Prostate gland (tissue), 2 donors: ENCODE results near the gene FHIT. TPM values are rescaled to one million over a fixed set of nuclear protein-coding genes. Genes with fewer than 3 reads are reported as not detected.

Experiments
- DNase-seq: peaks from one replicate; pipeline ENCODE4 v3.0.0-alpha.2; 2019; ENCODE audit warnings: low spot score
- H3K27ac ChIP-seq, 2 donors: fragments of 200-600 bp; sonication (generic); 2 replicates each; pipeline ENCODE4 v1.5.1; 2017 to 2019
- H3K27me3 ChIP-seq: fragments of 200-600 bp; sonication (generic); replicated peaks from 2 replicates; pipeline ENCODE4 v1.5.1; 2019; ENCODE audit not compliant: insufficient read depth
- H3K36me3 ChIP-seq, 2 donors: fragments of 200-600 bp; sonication (generic); 1 replicate in 1 of 2; 2 replicates in 1 of 2; pipeline versions ENCODE4 v1.5.1 to v1.8.1; 2017 to 2019
- H3K4me1 ChIP-seq: fragments of 200-600 bp; sonication (generic); replicated peaks from 2 replicates; pipeline ENCODE4 v1.5.1; 2019
- H3K4me3 ChIP-seq, 2 donors: fragments of 200-600 bp; sonication (generic); 2 replicates each; pipeline ENCODE4 v1.5.1; 2017 to 2019
- H3K9me3 ChIP-seq: fragments of 200-600 bp; sonication (generic); 2 replicates; pipeline ENCODE4 v1.5.1; 2017
- CTCF ChIP-seq, 4 experiments: fragments of 200-600 bp in 2 of 4; fragments of 450-650 bp in 2 of 4; sonication (generic) in 2 of 4; IDR thresholded peaks; 1 replicate in 3 of 4; 2 replicates in 1 of 4; pipeline ENCODE4 v1.5.1; 2016 to 2019; ENCODE audit warnings: antibody characterized with exemption in 4 of 4, mild to moderate bottlenecking in 2 of 4, moderate library complexity in 2 of 4
- POLR2A ChIP-seq: fragments of 450-650 bp; IDR thresholded peaks from one replicate; pipeline ENCODE4 v1.6.1; 2016; ENCODE audit warnings: antibody characterized with exemption, mild to moderate bottlenecking
- POLR2AphosphoS5 ChIP-seq: sonication (generic); formaldehyde crosslinking; IDR thresholded peaks from one replicate; pipeline ENCODE4 v1.6.1; 2017; ENCODE audit warnings: antibody characterized with exemption
- WGBS: methylation state at CpG from one replicate; pipeline ENCODE4 v1.1.5; 2018; 5-methylcytosine and 5-hydroxymethylcytosine counted together
- intact Hi-C: fragments of 100-400 bp; cut with DNase I; formaldehyde crosslinking; loops from one replicate; pipeline ENCODE4 v1.14.2; 2022
- total RNA-seq, 2 donors: library from RNA; depleted of rRNA; stranded (reverse); fragments of >200 nt; gene quantifications; one replicate each; pipeline ENCODE4 v1.1.0, GENCODE V29; 2016

The FHIT gene
- total RNA-seq, 2 donors from 2014 or later: 6.4 to 10.4 TPM

- no peaks in the 10 kb centered on the region for H3K4me1 ChIP-seq
- no peak for TF ChIP-seq CTCF (IDR thresholded peaks at IDR 0.05)
- H3K36me3 ChIP-seq: no peaks in the 10 kb centered on the region
- H3K4me3 ChIP-seq: no peak overlapping the region
- 87% methylated on average over 1 of the region's 1 CpG for WGBS
- no peaks in the 10 kb centered on the region for H3K27me3 ChIP-seq
- no peaks in the 10 kb centered on the region for H3K9me3 ChIP-seq
- intact Hi-C loops: no loop called here
- no peak overlapping the region for H3K27ac ChIP-seq
- no peak for DNase-seq
These were observed 1035.3 kb downstream of the FHIT start for GRCh38 chr3:60215946-60216345.

DNA sequence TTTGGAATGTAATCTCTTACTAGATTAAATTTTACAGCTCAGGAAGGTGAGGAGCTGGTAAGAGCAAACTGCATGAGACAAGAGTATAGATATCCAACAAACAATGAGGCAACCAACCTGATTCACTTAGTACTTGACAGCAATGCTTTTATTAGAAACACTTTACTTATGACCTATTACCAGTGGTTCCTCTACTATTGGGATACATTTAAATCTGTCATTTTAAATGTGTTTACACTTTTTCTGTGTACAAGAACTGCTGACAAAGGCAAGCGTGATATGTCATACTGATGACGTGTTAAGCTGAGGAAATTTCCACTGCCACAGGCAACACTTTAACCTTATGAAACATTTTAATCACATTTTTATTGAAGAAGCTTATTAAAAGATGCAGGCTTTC, 1043.3 kb downstream of the FHIT start:
- intact Hi-C loops: no loop called here
- no peaks in the 10 kb centered on the region for H3K4me1 ChIP-seq
- no peak for TF ChIP-seq POLR2AphosphoS5
- TF ChIP-seq POLR2A: no peak
- TF ChIP-seq CTCF (IDR thresholded peaks at IDR 0.05): no peak
- no peak overlapping the region for H3K27ac ChIP-seq
- no peak overlapping the region for H3K4me3 ChIP-seq
- H3K9me3 ChIP-seq: no peaks in the 10 kb centered on the region
- 60% methylated on average over 2 of the region's 2 CpGs for WGBS
- H3K36me3 ChIP-seq: no peaks in the 10 kb centered on the region
- H3K27me3 ChIP-seq: no peaks in the 10 kb centered on the region
- DNase-seq: no peak

DNA sequence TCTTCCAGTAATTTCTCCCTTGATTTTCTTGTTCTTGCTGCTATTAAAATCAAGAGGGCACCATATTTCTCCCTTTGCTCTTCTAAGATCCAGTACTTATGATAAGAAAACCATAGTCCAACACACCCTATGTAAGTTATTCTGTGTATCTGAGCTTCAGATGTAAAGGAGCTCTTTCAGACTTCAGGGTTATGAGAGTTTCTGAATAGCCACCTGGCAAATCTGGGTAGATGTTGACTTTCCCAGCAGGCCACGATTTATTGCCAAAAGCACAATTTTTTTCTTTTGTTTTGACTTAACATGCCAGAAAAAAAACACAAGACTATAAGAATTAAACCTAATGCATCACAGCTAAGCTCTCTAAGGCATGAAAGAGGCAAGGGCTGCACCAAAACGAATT, 1045.0 kb downstream of the FHIT start:
- H3K4me1 ChIP-seq: no peaks in the 10 kb centered on the region
- intact Hi-C loops: no loop called here
- no peaks in the 10 kb centered on the region for H3K9me3 ChIP-seq
- no peaks in the 10 kb centered on the region for H3K36me3 ChIP-seq
- no peak overlapping the region for H3K27ac ChIP-seq
- 53% methylated on average over 2 of the region's 2 CpGs for WGBS
- H3K27me3 ChIP-seq: no peaks in the 10 kb centered on the region
- no peak for DNase-seq
- H3K4me3 ChIP-seq: no peak overlapping the region
- TF ChIP-seq CTCF (IDR thresholded peaks at IDR 0.05): no peak

GRCh38 chr3:60202052-60202726, 1049.1 kb downstream of the FHIT start:
- no peak overlapping the region for H3K27ac ChIP-seq
- DNase-seq: no peak
- no peaks in the 10 kb centered on the region for H3K27me3 ChIP-seq
- TF ChIP-seq POLR2A (no peak), CTCF (IDR thresholded peaks at IDR 0.05) (no peak), POLR2AphosphoS5 (no peak)
- H3K4me3 ChIP-seq: no peak overlapping the region
- no peaks in the 10 kb centered on the region for H3K9me3 ChIP-seq
- 68% methylated on average over 3 of the region's 3 CpGs for WGBS
- no peaks in the 10 kb centered on the region for H3K36me3 ChIP-seq
- H3K4me1 ChIP-seq: no peaks in the 10 kb centered on the region
- intact Hi-C loops: no loop called here

- no peaks in the 10 kb centered on the region for H3K36me3 ChIP-seq
- H3K4me1 ChIP-seq: no peaks in the 10 kb centered on the region
- H3K4me3 ChIP-seq: no peak overlapping the region
- DNase-seq: no peak
- H3K9me3 ChIP-seq: no peaks in the 10 kb centered on the region
- H3K27ac ChIP-seq: no peak overlapping the region
- 0% methylated on average over 1 of the region's 1 CpG for WGBS
- no peaks in the 10 kb centered on the region for H3K27me3 ChIP-seq
- intact Hi-C loops: no loop called here
- no peak for TF ChIP-seq CTCF (IDR thresholded peaks at IDR 0.05)
- no peak for TF ChIP-seq POLR2AphosphoS5
- TF ChIP-seq POLR2A: no peak
These were observed 1051.9 kb downstream of the FHIT start for GRCh38 chr3:60199306-60199705.
